Omental fat pad (tissue), 4 donors: ENCODE data around the gene ZP1. TPM values are rescaled to one million over a fixed set of nuclear protein-coding genes. Genes with fewer than 3 reads are reported as not detected.

Source experiments
- ATAC-seq: fragments of 150-250 bp; one replicate; pipeline ENCODE4 v1.9.1; 2016; ENCODE audit warnings: mild to moderate bottlenecking, moderate library complexity; ENCODE audit not compliant: low FRiP score
- DNase-seq: peaks from one replicate; pipeline ENCODE4 v3.0.0-alpha.2; 2019; ENCODE audit warnings: low spot score
- CTCF ChIP-seq, 3 donors: fragments of 450-650 bp; IDR thresholded peaks; one replicate each; pipeline ENCODE4 v1.5.1; 2016 to 2017; ENCODE audit warnings: antibody characterized with exemption in 3 of 3, mild to moderate bottlenecking in 3 of 3, moderate library complexity in 2 of 3
- total RNA-seq, 4 donors: library from RNA; depleted of rRNA; stranded (reverse); fragments of >200 nt; gene quantifications; one replicate each; pipeline ENCODE4 v1.1.0, GENCODE V29; 2016

ZP1 gene
- total RNA-seq, 4 donors from 2014 or later, result 2.2 to 3.0 TPM; not detected in 2

- peak; percentile 69 for ATAC-seq
- no peak for DNase-seq
- TF ChIP-seq CTCF (IDR thresholded peaks at IDR 0.05), result peak in 2 of 3 donors; percentile 48 to 74
Measured at GRCh38 chr11:60899046-60899936, 31.9 kb downstream of the ZP1 start.

DNA sequence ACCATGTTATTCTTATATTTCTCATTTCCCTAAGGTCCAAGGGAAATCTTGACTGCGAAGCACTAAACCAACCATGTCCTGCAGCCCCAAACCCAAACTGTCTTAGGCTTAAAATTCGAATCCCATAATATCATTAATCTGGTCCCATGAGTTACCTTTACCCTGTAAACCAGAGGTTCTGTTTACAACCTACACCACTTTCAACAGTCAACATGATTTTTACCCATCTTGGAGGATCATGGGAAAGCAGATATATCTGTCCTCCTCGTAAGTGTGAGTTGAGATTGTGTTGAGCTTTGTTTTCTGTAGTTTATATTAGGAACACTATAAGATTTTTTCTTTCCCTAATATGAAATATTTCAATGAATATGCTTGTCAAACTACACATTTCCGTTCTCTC lies 32.6 kb downstream of the ZP1 start:
- DNase-seq (no peak), ATAC-seq (no peak)
- TF ChIP-seq CTCF (IDR thresholded peaks at IDR 0.05), result no peak

GRCh38 chr11:60900673-60901404 lies 33.5 kb downstream of the ZP1 start:
- TF ChIP-seq CTCF (IDR thresholded peaks at IDR 0.05), result no peak
- ATAC-seq (no peak), DNase-seq (no peak)

DNA sequence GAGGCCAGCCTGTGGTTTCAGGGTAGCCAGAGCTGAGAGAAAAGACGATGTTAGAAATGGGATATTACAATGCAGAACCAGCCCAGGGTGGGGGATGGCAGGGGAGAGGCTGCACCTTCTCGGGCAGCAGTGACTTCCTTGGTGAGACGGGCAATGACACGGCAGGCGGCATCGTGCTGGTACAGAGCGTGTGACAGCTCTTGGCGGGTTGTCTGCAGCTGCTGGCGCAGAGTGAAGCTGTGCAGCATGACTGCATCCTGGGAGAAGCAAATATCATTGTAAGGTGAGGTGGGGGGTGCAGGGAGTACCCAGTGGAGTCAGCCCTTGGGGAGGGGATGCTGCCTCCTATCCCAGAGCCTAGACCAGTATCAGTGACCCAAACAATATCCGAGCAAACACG lies 35.3 kb downstream of the ZP1 start:
- ATAC-seq (no peak), DNase-seq (no peak)
- TF ChIP-seq CTCF (IDR thresholded peaks at IDR 0.05), result no peak

GRCh38 chr11:60905047-60905446 lies 37.7 kb downstream of the ZP1 start:
- no peak for DNase-seq
- no peak for TF ChIP-seq CTCF (IDR thresholded peaks at IDR 0.05)
- no peak for ATAC-seq

GRCh38 chr11:60905551-60906113 lies 38.3 kb downstream of the ZP1 start:
- DNase-seq, result no peak
- peak; percentile 85 for ATAC-seq
- TF ChIP-seq CTCF (IDR thresholded peaks at IDR 0.05), result no peak
